ENCODE measurements around the gene CTNNBIP1.

CTNNBIP1 gene

DNA sequence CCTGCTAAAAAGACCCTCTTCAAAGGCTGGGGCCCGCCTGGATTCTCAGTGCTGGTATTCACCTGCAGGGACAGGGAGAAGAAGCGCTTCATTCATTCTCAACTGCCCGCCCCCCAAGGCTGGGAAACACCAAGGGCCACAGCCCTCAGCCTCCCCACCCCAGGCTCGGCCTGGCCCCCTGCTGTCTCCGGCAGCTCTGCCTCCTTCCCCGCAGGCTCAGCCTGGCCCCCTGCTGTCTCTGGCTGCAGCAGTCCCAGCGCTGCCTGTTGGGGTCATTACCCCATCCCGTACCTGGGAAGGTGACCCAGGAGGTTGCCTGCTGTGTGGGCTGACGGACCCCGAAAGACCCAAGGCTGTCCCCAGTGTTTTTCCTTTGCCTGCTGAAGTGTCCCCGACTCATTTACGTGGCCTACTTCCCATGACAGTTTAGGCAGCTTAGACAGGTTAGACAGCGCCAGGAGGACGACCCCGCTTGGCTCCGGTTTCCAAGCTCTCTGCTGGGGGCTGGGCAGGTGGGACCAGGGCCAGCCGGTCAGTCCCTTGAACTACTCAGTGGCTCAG lies 63.4 kb downstream of the CTNNBIP1 start:
- Histone ChIP-seq H3K9ac (ENCODE audit: low read depth in 1 of 2, low read length in 2 of 2) (no peak overlapping the region), H3K27ac (ENCODE audit: low read depth, low read length) (no peak overlapping the region), H3K36me3 (ENCODE audit: control insufficient read depth in 1 of 2, insufficient read depth in 2 of 2, low read length in 2 of 2) (peaks cover 5 to 6% of the 10 kb centered on the region in 2 donors), H3K4me1 (ENCODE audit: control insufficient read depth in 1 of 2, insufficient read depth in 2 of 2, low read length in 2 of 2) (peaks cover 26 to 27% of the 10 kb centered on the region in 2 donors), H3K4me3 (ENCODE audit: low read depth in 1 of 2, low read length in 2 of 2) (no peak overlapping the region), H3K9me3 (ENCODE audit: control insufficient read depth in 1 of 2, low read length in 2 of 2) (no peaks in the 10 kb centered on the region), H3K27me3 (ENCODE audit: control insufficient read depth in 1 of 2, insufficient read depth in 2 of 2, low read length in 2 of 2) (no peaks in the 10 kb centered on the region)

- H3K36me3 ChIP-seq (ENCODE audit: control insufficient read depth in 1 of 2, insufficient read depth in 2 of 2, low read length in 2 of 2) = peaks cover 5 to 6% of the 10 kb centered on the region in 2 donors
- H3K4me3 ChIP-seq (ENCODE audit: low read depth in 1 of 2, low read length in 2 of 2) = no peak overlapping the region
- no peak overlapping the region for H3K9ac ChIP-seq (ENCODE audit: low read depth in 1 of 2, low read length in 2 of 2)
- H3K9me3 ChIP-seq (ENCODE audit: control insufficient read depth in 1 of 2, low read length in 2 of 2) = no peaks in the 10 kb centered on the region
- H3K27ac ChIP-seq (ENCODE audit: low read depth, low read length) = no peak overlapping the region
- no peaks in the 10 kb centered on the region for H3K27me3 ChIP-seq (ENCODE audit: control insufficient read depth in 1 of 2, insufficient read depth in 2 of 2, low read length in 2 of 2)
- H3K4me1 ChIP-seq (ENCODE audit: control insufficient read depth in 1 of 2, insufficient read depth in 2 of 2, low read length in 2 of 2) = peaks cover 24 to 26% of the 10 kb centered on the region in 2 donors
These were observed 64.2 kb downstream of the CTNNBIP1 start for GRCh38 chr1:9845914-9846313.

GRCh38 chr1:9844756-9845155 lies 65.3 kb downstream of the CTNNBIP1 start:
- H3K9ac ChIP-seq (ENCODE audit: low read depth in 1 of 2, low read length in 2 of 2) = no peak overlapping the region
- peaks cover 20 to 26% of the 10 kb centered on the region in 2 donors for H3K4me1 ChIP-seq (ENCODE audit: control insufficient read depth in 1 of 2, insufficient read depth in 2 of 2, low read length in 2 of 2)
- H3K27ac ChIP-seq (ENCODE audit: low read depth, low read length) = no peak overlapping the region
- no peak overlapping the region for H3K4me3 ChIP-seq (ENCODE audit: low read depth in 1 of 2, low read length in 2 of 2)
- no peaks in the 10 kb centered on the region for H3K9me3 ChIP-seq (ENCODE audit: control insufficient read depth in 1 of 2, low read length in 2 of 2)
- H3K27me3 ChIP-seq (ENCODE audit: control insufficient read depth in 1 of 2, insufficient read depth in 2 of 2, low read length in 2 of 2) = no peaks in the 10 kb centered on the region
- H3K36me3 ChIP-seq (ENCODE audit: control insufficient read depth in 1 of 2, insufficient read depth in 2 of 2, low read length in 2 of 2) = peaks cover 5 to 6% of the 10 kb centered on the region in 2 donors

DNA sequence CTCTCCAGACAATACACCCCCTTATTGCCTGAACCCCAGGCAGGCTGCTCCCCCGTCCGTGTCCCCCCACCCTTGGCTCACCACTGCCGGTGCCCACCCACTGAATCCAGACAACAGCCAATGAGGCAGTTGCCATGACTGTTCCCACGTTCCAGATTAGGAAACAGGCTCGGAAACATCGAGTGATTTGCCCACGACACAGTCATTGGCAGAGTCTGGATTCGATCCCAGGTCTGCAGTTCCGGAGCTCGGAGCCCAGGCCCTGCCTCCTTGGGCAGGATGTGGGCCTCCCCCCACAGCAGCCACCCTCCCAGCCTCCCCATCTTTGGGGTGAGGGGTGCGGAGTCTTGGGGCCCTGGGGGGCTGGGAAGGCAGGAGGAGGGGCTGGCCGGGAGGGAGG lies 66.0 kb downstream of the CTNNBIP1 start:
- Histone ChIP-seq H3K4me1 (ENCODE audit: control insufficient read depth in 1 of 2, insufficient read depth in 2 of 2, low read length in 2 of 2) (peaks cover 23 to 26% of the 10 kb centered on the region in 2 donors), H3K9me3 (ENCODE audit: control insufficient read depth in 1 of 2, low read length in 2 of 2) (no peaks in the 10 kb centered on the region), H3K27ac (ENCODE audit: low read depth, low read length) (no peak overlapping the region), H3K27me3 (ENCODE audit: control insufficient read depth in 1 of 2, insufficient read depth in 2 of 2, low read length in 2 of 2) (no peaks in the 10 kb centered on the region), H3K36me3 (ENCODE audit: control insufficient read depth in 1 of 2, insufficient read depth in 2 of 2, low read length in 2 of 2) (peaks cover under 1 to 5% of the 10 kb centered on the region in 2 donors), H3K9ac (ENCODE audit: low read depth in 1 of 2, low read length in 2 of 2) (peak overlapping the region in 1 of 2 donors; percentile 47), H3K4me3 (ENCODE audit: low read depth in 1 of 2, low read length in 2 of 2) (no peak overlapping the region)

DNA sequence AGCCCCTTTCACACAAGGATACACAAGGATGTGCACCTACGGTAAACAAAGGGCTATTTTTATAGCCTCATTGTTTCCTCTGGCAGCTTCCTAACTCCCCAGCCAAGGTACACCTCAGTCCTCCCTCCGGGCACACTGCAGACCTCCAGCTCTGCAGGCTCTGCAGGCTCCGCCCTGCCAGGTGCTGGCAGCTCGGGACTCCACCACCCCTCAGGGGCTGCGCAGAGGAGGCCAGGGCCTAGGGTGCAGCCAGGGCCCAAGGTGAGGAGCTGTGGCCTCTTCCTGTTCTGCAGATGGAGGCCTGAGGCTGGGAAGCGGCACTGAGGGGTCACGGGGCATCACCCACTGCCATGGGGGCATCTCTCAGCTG lies 66.5 kb downstream of the CTNNBIP1 start:
- Histone ChIP-seq H3K27ac (ENCODE audit: low read depth, low read length) (no peak overlapping the region), H3K4me1 (ENCODE audit: control insufficient read depth in 1 of 2, insufficient read depth in 2 of 2, low read length in 2 of 2) (peaks cover 23 to 26% of the 10 kb centered on the region in 2 donors), H3K27me3 (ENCODE audit: control insufficient read depth in 1 of 2, insufficient read depth in 2 of 2, low read length in 2 of 2) (no peaks in the 10 kb centered on the region), H3K9ac (ENCODE audit: low read depth in 1 of 2, low read length in 2 of 2) (peak overlapping the region; percentile 36 to 47), H3K4me3 (ENCODE audit: low read depth in 1 of 2, low read length in 2 of 2) (no peak overlapping the region), H3K9me3 (ENCODE audit: control insufficient read depth in 1 of 2, low read length in 2 of 2) (no peaks in the 10 kb centered on the region), H3K36me3 (ENCODE audit: control insufficient read depth in 1 of 2, insufficient read depth in 2 of 2, low read length in 2 of 2) (peaks cover 0 to 4% of the 10 kb centered on the region in 2 donors)

DNA sequence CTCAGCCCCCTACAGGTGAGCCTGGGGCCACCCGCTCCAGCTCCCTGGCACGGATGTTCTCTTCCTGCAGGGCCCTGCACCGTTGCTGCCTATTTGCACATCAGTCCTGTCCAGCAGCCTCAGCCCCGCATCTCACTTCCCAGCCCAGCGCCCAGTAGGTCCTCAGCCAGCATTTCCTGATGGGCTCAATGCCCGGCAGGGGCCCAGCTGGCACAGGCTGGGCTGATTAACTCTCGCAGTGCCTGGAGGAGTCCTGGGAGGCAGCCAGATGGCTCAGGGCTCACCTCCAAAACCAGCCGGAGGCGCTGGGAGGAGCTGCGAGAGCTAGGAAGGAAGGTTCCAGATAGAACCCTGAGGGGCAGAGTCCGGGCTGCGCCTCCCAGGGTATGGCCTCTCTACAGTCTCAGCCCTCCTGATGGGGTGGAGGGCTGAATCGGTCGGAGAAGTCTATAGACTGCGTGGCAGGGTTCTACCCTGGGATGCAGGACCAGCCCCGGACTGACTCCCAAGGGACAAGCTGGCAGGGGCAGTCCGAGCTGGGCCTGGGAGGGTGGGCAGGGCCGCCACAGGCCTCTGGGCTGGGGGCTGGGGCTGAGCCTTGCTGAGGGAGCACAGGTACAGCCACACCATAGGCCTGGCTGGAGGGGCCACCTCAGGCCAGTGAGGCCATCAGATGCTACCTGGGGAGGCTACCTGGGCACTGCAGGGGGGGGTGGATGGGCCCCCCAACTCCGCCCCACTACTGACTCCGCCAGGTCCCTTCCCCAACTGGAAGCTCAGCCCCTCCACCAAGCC lies 67.1 kb downstream of the CTNNBIP1 start:
- Histone ChIP-seq H3K4me1 (ENCODE audit: control insufficient read depth in 1 of 2, insufficient read depth in 2 of 2, low read length in 2 of 2) (peaks cover 23 to 26% of the 10 kb centered on the region in 2 donors), H3K36me3 (ENCODE audit: control insufficient read depth in 1 of 2, insufficient read depth in 2 of 2, low read length in 2 of 2) (no peaks in the 10 kb centered on the region), H3K27ac (ENCODE audit: low read depth, low read length) (no peak overlapping the region), H3K4me3 (ENCODE audit: low read depth in 1 of 2, low read length in 2 of 2) (no peak overlapping the region), H3K9me3 (ENCODE audit: control insufficient read depth in 1 of 2, low read length in 2 of 2) (no peaks in the 10 kb centered on the region), H3K9ac (ENCODE audit: low read depth in 1 of 2, low read length in 2 of 2) (peak overlapping the region in 1 of 2 donors; percentile 36), H3K27me3 (ENCODE audit: control insufficient read depth in 1 of 2, insufficient read depth in 2 of 2, low read length in 2 of 2) (no peaks in the 10 kb centered on the region)

GRCh38 chr1:9842073-9842711 lies 67.9 kb downstream of the CTNNBIP1 start:
- Histone ChIP-seq H3K27ac (ENCODE audit: low read depth, low read length) (no peak overlapping the region), H3K4me1 (ENCODE audit: control insufficient read depth in 1 of 2, insufficient read depth in 2 of 2, low read length in 2 of 2) (peaks cover 23 to 26% of the 10 kb centered on the region in 2 donors), H3K9ac (ENCODE audit: low read depth in 1 of 2, low read length in 2 of 2) (no peak overlapping the region)

DNA sequence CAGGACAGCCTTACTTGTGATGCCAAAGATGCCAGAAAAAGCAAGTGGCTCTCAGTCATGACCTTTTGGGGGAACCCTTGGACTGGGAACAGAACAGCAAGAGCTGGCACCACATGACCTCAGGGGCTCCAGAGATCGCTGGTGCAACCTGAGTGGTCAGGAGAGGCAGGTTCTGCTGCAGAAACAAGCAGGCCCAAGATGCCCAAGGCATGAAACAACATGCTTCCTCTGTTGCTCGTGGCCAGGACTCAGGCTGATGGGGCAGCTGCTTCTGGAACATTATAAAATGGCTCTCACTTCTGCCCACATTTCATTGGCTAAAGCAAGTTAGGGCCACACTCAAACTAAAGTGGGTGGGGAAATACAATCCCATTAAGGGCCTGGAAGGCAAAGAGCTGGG lies 68.6 kb downstream of the CTNNBIP1 start:
- no peaks in the 10 kb centered on the region for H3K36me3 ChIP-seq (ENCODE audit: control insufficient read depth in 1 of 2, insufficient read depth in 2 of 2, low read length in 2 of 2)
- H3K27me3 ChIP-seq (ENCODE audit: control insufficient read depth in 1 of 2, insufficient read depth in 2 of 2, low read length in 2 of 2) = no peaks in the 10 kb centered on the region
- peaks cover 26 to 28% of the 10 kb centered on the region in 2 donors for H3K4me1 ChIP-seq (ENCODE audit: control insufficient read depth in 1 of 2, insufficient read depth in 2 of 2, low read length in 2 of 2)
- no peak overlapping the region for H3K27ac ChIP-seq (ENCODE audit: low read depth, low read length)
- no peak overlapping the region for H3K4me3 ChIP-seq (ENCODE audit: low read depth in 1 of 2, low read length in 2 of 2)
- no peaks in the 10 kb centered on the region for H3K9me3 ChIP-seq (ENCODE audit: control insufficient read depth in 1 of 2, low read length in 2 of 2)
- H3K9ac ChIP-seq (ENCODE audit: low read depth in 1 of 2, low read length in 2 of 2) = no peak overlapping the region

More at GRCh38 chr1:9842073-9842711, 67.9 kb downstream of the CTNNBIP1 start:
- H3K9me3 ChIP-seq (ENCODE audit: control insufficient read depth in 1 of 2, low read length in 2 of 2) = no peaks in the 10 kb centered on the region
- no peak overlapping the region for H3K4me3 ChIP-seq (ENCODE audit: low read depth in 1 of 2, low read length in 2 of 2)
- no peaks in the 10 kb centered on the region for H3K36me3 ChIP-seq (ENCODE audit: control insufficient read depth in 1 of 2, insufficient read depth in 2 of 2, low read length in 2 of 2)
- H3K27me3 ChIP-seq (ENCODE audit: control insufficient read depth in 1 of 2, insufficient read depth in 2 of 2, low read length in 2 of 2) = no peaks in the 10 kb centered on the region

DNA sequence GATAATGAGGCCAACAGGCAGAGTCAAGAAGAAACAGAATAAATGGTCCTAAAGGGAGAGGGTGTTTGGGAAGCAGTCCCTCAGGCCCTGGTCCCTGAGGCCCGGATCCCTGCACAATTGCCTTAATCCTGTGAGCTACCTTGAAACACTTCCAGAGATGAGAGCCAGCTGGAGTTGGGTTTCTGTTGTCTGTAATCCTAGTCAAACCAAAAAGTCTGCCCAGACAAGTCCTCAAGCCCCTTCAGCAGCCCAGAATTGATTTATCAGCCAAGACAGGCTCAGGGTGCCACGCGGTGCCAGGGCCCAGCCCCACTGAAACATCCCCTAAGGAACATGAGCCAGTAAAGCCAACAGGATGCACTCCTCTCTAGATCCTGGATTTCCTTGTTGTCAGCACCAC lies 69.9 kb downstream of the CTNNBIP1 start:
- Histone ChIP-seq H3K9me3 (ENCODE audit: control insufficient read depth in 1 of 2, low read length in 2 of 2) (no peaks in the 10 kb centered on the region), H3K27ac (ENCODE audit: low read depth, low read length) (no peak overlapping the region), H3K27me3 (ENCODE audit: control insufficient read depth in 1 of 2, insufficient read depth in 2 of 2, low read length in 2 of 2) (no peaks in the 10 kb centered on the region), H3K4me3 (ENCODE audit: low read depth in 1 of 2, low read length in 2 of 2) (no peak overlapping the region), H3K4me1 (ENCODE audit: control insufficient read depth in 1 of 2, insufficient read depth in 2 of 2, low read length in 2 of 2) (peaks cover 32 to 35% of the 10 kb centered on the region in 2 donors), H3K36me3 (ENCODE audit: control insufficient read depth in 1 of 2, insufficient read depth in 2 of 2, low read length in 2 of 2) (no peaks in the 10 kb centered on the region), H3K9ac (ENCODE audit: low read depth in 1 of 2, low read length in 2 of 2) (no peak overlapping the region)

DNA sequence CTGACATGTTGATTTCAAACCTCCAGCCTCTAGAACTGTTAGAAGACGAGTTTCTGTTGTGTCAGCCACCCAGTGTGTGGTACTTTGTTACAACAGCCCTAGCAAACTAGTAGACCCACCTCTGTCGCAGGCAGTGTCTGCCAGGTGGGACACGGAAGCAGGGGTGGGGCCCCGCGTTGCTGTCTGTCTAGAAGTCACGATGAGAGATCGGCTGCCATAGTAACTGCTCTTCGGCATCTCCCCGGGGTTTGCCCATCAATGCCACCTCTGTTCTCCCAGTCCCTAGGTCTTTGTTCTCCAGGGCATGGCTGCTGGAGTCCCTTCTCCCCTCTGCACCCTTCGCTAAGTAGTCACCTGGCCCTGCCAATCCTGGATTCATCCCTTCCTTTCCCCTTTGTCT lies 71.1 kb downstream of the CTNNBIP1 start:
- Histone ChIP-seq H3K27me3 (ENCODE audit: control insufficient read depth in 1 of 2, insufficient read depth in 2 of 2, low read length in 2 of 2) (no peaks in the 10 kb centered on the region), H3K36me3 (ENCODE audit: control insufficient read depth in 1 of 2, insufficient read depth in 2 of 2, low read length in 2 of 2) (no peaks in the 10 kb centered on the region), H3K27ac (ENCODE audit: low read depth, low read length) (no peak overlapping the region), H3K4me1 (ENCODE audit: control insufficient read depth in 1 of 2, insufficient read depth in 2 of 2, low read length in 2 of 2) (peaks cover 34 to 39% of the 10 kb centered on the region in 2 donors), H3K9me3 (ENCODE audit: control insufficient read depth in 1 of 2, low read length in 2 of 2) (no peaks in the 10 kb centered on the region), H3K9ac (ENCODE audit: low read depth in 1 of 2, low read length in 2 of 2) (no peak overlapping the region), H3K4me3 (ENCODE audit: low read depth in 1 of 2, low read length in 2 of 2) (no peak overlapping the region)

All from duodenal mucosa (tissue), 2 donors.